K562 (cell line): ENCODE results near the gene GNAZ. TPM values are rescaled to one million over a fixed set of nuclear protein-coding genes. Genes with fewer than 3 reads are reported as not detected.

Experiments
- ATF6 ChIP-seq: sonication (generic); formaldehyde crosslinking; IDR thresholded peaks from 2 replicates; pipeline ENCODE4 v1.4.0; 2020; ENCODE audit warnings: mild to moderate bottlenecking, missing genetic modification reagents
- HIVEP1 ChIP-seq: fragments of 250-450 bp; sonication (Bioruptor Pico); IDR thresholded peaks from 2 replicates; pipeline ENCODE4 v1.4.0; 2020; ENCODE audit warnings: mild to moderate bottlenecking
- HMGXB4 ChIP-seq: sonication (generic); formaldehyde crosslinking; IDR thresholded peaks from 2 replicates; pipeline ENCODE4 v1.8.1; 2023; ENCODE audit warnings: mild to moderate bottlenecking, missing genetic modification reagents
- MAFK ChIP-seq: IDR thresholded peaks from 2 replicates; pipeline ENCODE4 v1.6.1; 2011; ENCODE audit warnings: low read length, improper control_type of control experiment
- POLR2A ChIP-seq: fragments of 450-650 bp; conservative IDR thresholded peaks from 2 replicates; pipeline ENCODE4 v1.6.1; 2016
- THAP12 ChIP-seq: fragments of 250-450 bp; sonication (Bioruptor Pico); IDR thresholded peaks from 2 replicates; pipeline ENCODE4 v1.9.0; 2021; ENCODE audit warnings: mild to moderate bottlenecking, inconsistent platforms
- USF2 ChIP-seq: sonication (generic); formaldehyde crosslinking; IDR thresholded peaks from 2 replicates; pipeline ENCODE4 v1.5.0; 2020; ENCODE audit warnings: missing genetic modification reagents
- polyA plus RNA-seq, 8 experiments: library from polyadenylated mRNA; depleted of rRNA in 4 of 8; stranded (reverse) in 5 of 8; unstranded in 3 of 8; fragments of >200 nt; fragmentation: Nextera tagmentation in 2 of 8; fragmentation: Illumina TruSeq in 1 of 8; extraction: Ambion mirVana in 2 of 8; extraction: Trizol in 1 of 8; gene quantifications; 2 replicates each; pipeline versions ENCODE4 v1.2.1 to v1.2.3, GENCODE V29; 2011 to 2014; ENCODE audit warnings: inconsistent platforms in 1 of 8, missing spikeins in 1 of 8
- total RNA-seq, 7 experiments: library from RNA; depleted of rRNA in 6 of 7; stranded (reverse); fragments of >200 nt in 6 of 7; fragmentation: Illumina TruSeq in 2 of 7; extraction: Trizol in 2 of 7; gene quantifications; 2 replicates each; pipeline versions ENCODE4 v1.2.1 to v1.2.3, GENCODE V29; 2011 to 2021; ENCODE audit warnings: low replicate concordance in 1 of 7
- TF ChIP-seq, protein P1 (sequence below): fragments of 250-450 bp; sonication (Bioruptor Pico); IDR thresholded peaks from 2 replicates; pipeline ENCODE4 v1.8.0; 2021; ENCODE audit warnings: borderline replicate concordance, mild to moderate bottlenecking, moderate library complexity; ENCODE audit not compliant: poor library complexity, severe bottlenecking
- TF ChIP-seq, protein P2 (sequence below): sonication (generic); formaldehyde crosslinking; IDR thresholded peaks from 2 replicates; pipeline ENCODE4 v1.8.1; 2023; ENCODE audit warnings: mild to moderate bottlenecking, missing genetic modification reagents, moderate library complexity

The GNAZ gene
- total and polyA plus RNA-seq, 9 of the 15 experiments (the other 6 are each of a cell fraction or from before 2014, with no cell fraction given): 0.04 to 0.22 (median 0.13) TPM; not detected in 3

DNA sequence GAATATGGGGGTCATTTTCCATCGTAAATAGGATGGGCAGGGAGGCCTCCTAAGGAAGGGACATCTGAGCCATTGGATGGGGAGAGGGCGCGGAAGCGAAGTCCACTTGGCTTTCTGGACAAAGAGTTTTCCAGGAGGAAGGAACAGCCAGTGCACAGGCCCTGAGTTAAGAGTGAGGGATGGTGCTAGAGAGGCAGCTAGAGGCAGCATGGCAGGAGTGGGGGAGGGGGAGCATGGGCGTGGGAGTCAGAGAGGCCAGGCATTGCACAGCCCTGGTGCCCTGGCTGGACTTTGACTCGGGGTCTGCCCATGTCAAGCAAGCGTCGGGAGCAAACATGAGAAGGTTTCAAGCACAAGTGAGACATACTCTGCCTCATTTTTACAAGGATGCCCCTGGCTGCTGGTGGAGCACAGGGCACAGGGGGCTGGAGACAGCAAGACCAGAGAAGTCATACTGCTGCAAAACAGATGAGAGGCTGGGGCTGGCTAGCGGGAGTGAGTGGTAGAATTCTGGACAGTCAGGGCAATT lies 9.0 kb downstream of the GNAZ start (continued):
- TF ChIP-seq, protein P1, sequence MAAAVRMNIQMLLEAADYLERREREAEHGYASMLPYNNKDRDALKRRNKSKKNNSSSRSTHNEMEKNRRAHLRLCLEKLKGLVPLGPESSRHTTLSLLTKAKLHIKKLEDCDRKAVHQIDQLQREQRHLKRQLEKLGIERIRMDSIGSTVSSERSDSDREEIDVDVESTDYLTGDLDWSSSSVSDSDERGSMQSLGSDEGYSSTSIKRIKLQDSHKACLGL (CRISPR knock-in tag): no peak
- TF ChIP-seq HIVEP1 (CRISPR knock-in tag) (no peak), ATF6 (CRISPR knock-in tag) (no peak), THAP12 (no peak), POLR2A (no peak), MAFK (0 out of 2 replicates have a peak, but pooled peaks have one; percentile 6), HMGXB4 (CRISPR knock-in tag) (no peak), USF2 (CRISPR knock-in tag) (0 out of 2 replicates have a peak, but pooled peaks have one; percentile 9)
- TF ChIP-seq, protein P2, sequence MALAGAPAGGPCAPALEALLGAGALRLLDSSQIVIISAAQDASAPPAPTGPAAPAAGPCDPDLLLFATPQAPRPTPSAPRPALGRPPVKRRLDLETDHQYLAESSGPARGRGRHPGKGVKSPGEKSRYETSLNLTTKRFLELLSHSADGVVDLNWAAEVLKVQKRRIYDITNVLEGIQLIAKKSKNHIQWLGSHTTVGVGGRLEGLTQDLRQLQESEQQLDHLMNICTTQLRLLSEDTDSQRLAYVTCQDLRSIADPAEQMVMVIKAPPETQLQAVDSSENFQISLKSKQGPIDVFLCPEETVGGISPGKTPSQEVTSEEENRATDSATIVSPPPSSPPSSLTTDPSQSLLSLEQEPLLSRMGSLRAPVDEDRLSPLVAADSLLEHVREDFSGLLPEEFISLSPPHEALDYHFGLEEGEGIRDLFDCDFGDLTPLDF (CRISPR knock-in tag): no peak
